ENCODE data around the gene TRAK1.
A peak's percentile ranks its signal among the peaks of the same experiment; 100 is the strongest.

Gene TRAK1

GRCh38 chr3:42214565-42215283 is 123.6 kb downstream of the TRAK1 start:
- DNase-seq = no peak

GRCh38 chr3:42216302-42216701 is 125.1 kb downstream of the TRAK1 start:
- no peak for DNase-seq

GRCh38 chr3:42216931-42217333 is 125.8 kb downstream of the TRAK1 start:
- no peak for DNase-seq

- no peak for DNase-seq
Measured at GRCh38 chr3:42220436-42221121, 129.4 kb downstream of the TRAK1 start.

- DNase-seq = no peak
Measured at GRCh38 chr3:42222942-42223693, 132.0 kb downstream of the TRAK1 start.

GRCh38 chr3:42224178-42224577 is 133.0 kb downstream of the TRAK1 start:
- no peak for DNase-seq

GRCh38 chr3:42224658-42225421 is 133.7 kb downstream of the TRAK1 start:
- DNase-seq = no peak

- no peak for DNase-seq
Measured at GRCh38 chr3:42225486-42226363, 134.6 kb downstream of the TRAK1 start.

GRCh38 chr3:42226470-42227425 is 135.6 kb downstream of the TRAK1 start:
- no peak for DNase-seq

GRCh38 chr3:42228796-42229195 is 137.6 kb downstream of the TRAK1 start:
- DNase-seq = no peak

GRCh38 chr3:42229266-42229941 is 138.2 kb downstream of the TRAK1 start:
- DNase-seq = no peak

- no peak for DNase-seq
Measured at GRCh38 chr3:42229942-42230688, 139.0 kb downstream of the TRAK1 start.

- DNase-seq = no peak
Measured at GRCh38 chr3:42230860-42231259, 139.7 kb downstream of the TRAK1 start.

- no peak for DNase-seq
Measured at GRCh38 chr3:42235532-42235931, 144.4 kb downstream of the TRAK1 start.

GRCh38 chr3:42236611-42237010 is 145.5 kb downstream of the TRAK1 start:
- DNase-seq = no peak

GRCh38 chr3:42246091-42246490 is 154.9 kb downstream of the TRAK1 start:
- DNase-seq = no peak

- peak; percentile 25 for DNase-seq
Measured at GRCh38 chr3:42247576-42248027, 156.4 kb downstream of the TRAK1 start.

- DNase-seq = no peak
Measured at GRCh38 chr3:42250761-42251160, 159.6 kb downstream of the TRAK1 start.

- DNase-seq = no peak
Measured at GRCh38 chr3:42254566-42254965, 163.4 kb downstream of the TRAK1 start.
